ENCODE results near the gene RAB31. TPM values are rescaled to one million over a fixed set of nuclear protein-coding genes. Genes with fewer than 3 reads are reported as not detected.
"Not testable (repeated sequence)": the region's sequence is repeated elsewhere in the genome, so short reads cannot be mapped to it uniquely, and the experiment has no call there.

Gene RAB31
- total RNA-seq, 1 donor from 2014 or later = 27.2 TPM

GRCh38 chr18:9845256-9845655, 137.2 kb downstream of the RAB31 start:
- DNase-seq = no peak

- DNase-seq = peak; percentile 58
Observed at GRCh38 chr18:9846162-9846925, 138.2 kb downstream of the RAB31 start.

GRCh38 chr18:9848170-9848879, 140.2 kb downstream of the RAB31 start:
- no peak for DNase-seq

- DNase-seq = peak; percentile 28
Observed at GRCh38 chr18:9849407-9850283, 141.5 kb downstream of the RAB31 start.

- DNase-seq = no peak
Observed at GRCh38 chr18:9850309-9850708, 142.2 kb downstream of the RAB31 start.

GRCh38 chr18:9851511-9851910, 143.4 kb downstream of the RAB31 start:
- no peak for DNase-seq

GRCh38 chr18:9852266-9853081, 144.4 kb downstream of the RAB31 start:
- no peak for DNase-seq

GRCh38 chr18:9854801-9855676, 146.9 kb downstream of the RAB31 start:
- DNase-seq = no peak

GRCh38 chr18:9855681-9856080, 147.6 kb downstream of the RAB31 start:
- DNase-seq = no peak

GRCh38 chr18:9856092-9856491, 148.0 kb downstream of the RAB31 start:
- DNase-seq = no peak

- DNase-seq = not testable (repeated sequence)
Observed at GRCh38 chr18:9857479-9857998, 149.4 kb downstream of the RAB31 start.

GRCh38 chr18:9858642-9859041, 150.5 kb downstream of the RAB31 start:
- DNase-seq = no peak

- no peak for DNase-seq
Observed at GRCh38 chr18:9859232-9859631, 151.1 kb downstream of the RAB31 start.

GRCh38 chr18:9860682-9861081, 152.6 kb downstream of the RAB31 start:
- no peak for DNase-seq

- no peak for DNase-seq
Observed at GRCh38 chr18:9861157-9861556, 153.1 kb downstream of the RAB31 start.

GRCh38 chr18:9861933-9862332, 153.8 kb downstream of the RAB31 start:
- no peak for DNase-seq

- DNase-seq = no peak
Observed at GRCh38 chr18:9862686-9863085, 154.6 kb downstream of the RAB31 start.

- DNase-seq = no peak
Observed at GRCh38 chr18:9863282-9863681, 155.2 kb downstream of the RAB31 start.

GRCh38 chr18:9865764-9866490, 157.8 kb downstream of the RAB31 start:
- no peak for DNase-seq

GRCh38 chr18:9866627-9867026, 158.5 kb downstream of the RAB31 start:
- no peak for DNase-seq

All from dermis blood vessel endothelial cell (primary cell).